ENCODE results near the gene PAWR. TPM values are rescaled to one million over a fixed set of nuclear protein-coding genes. Genes with fewer than 3 reads are reported as not detected.

PAWR gene
- total and polyA plus RNA-seq, 2 experiments from 2014 or later: 149 to 180 TPM

DNA sequence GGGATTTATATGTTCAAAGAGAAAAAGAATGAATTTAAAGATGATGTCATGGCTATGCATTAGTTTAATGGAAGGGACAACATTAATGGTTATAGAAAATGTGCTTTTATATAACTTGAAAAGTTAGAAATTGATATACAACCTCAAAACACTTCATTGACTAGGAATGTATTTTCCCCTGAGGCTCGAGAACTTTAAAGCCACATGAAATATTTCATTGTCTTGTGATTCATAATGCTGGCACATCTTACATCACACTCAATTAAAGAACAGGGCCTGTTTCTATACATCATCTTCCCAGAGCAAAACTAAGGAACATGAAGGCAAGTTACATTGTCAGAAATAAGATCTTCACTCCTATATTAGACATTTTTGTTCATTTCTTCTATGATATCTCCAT, 35.2 kb upstream of the PAWR start:
- H3K4me3 ChIP-seq: no peak overlapping the region
- H3K27ac ChIP-seq (ENCODE audit: low read depth): no peak overlapping the region
- H3K4me2 ChIP-seq: no peak overlapping the region
- Mint-ChIP-seq H3K36me3 (ENCODE audit: low read depth) (no peaks in the 10 kb centered on the region), H3K27ac (no peak overlapping the region), H3K27me3 (ENCODE audit: insufficient read depth, low read depth, poor library complexity) (no peaks in the 10 kb centered on the region), H3K4me1 (no peaks in the 10 kb centered on the region), H3K9me3 (no peaks in the 10 kb centered on the region), H3K4me3 (no peak overlapping the region)
- H3K79me2 ChIP-seq (replicated peaks; ENCODE audit: insufficient read depth): no peaks in the 10 kb centered on the region
- TF ChIP-seq EZH2phosphoT487 (IDR thresholded peaks at IDR 0.05; ENCODE audit: unreplicated experiment): no peak
- H2AFZ ChIP-seq: no peak overlapping the region
- H4K20me1 ChIP-seq (replicated peaks; ENCODE audit: insufficient read depth): no peaks in the 10 kb centered on the region
- no peaks in the 10 kb centered on the region for H3K27me3 ChIP-seq (ENCODE audit: insufficient read depth)
- no peaks in the 10 kb centered on the region for H3K36me3 ChIP-seq (ENCODE audit: insufficient read depth)
- ATAC-seq (no peak), DNase-seq (ENCODE audit: low spot score) (no peak)
- H3K4me1 ChIP-seq (ENCODE audit: insufficient read depth): no peaks in the 10 kb centered on the region
- no peaks in the 10 kb centered on the region for H3F3A ChIP-seq (replicated peaks; ENCODE audit: low read depth)
- no peaks in the 10 kb centered on the region for H3K9me2 ChIP-seq (ENCODE audit: insufficient read depth)

GRCh38 chr12:79717006-79717405, 26.2 kb upstream of the PAWR start:
- Mint-ChIP-seq H3K27me3 (ENCODE audit: insufficient read depth, low read depth, poor library complexity) (no peaks in the 10 kb centered on the region), H3K9me3 (no peaks in the 10 kb centered on the region; the same call in 2 of the 3 replicates), H3K36me3 (ENCODE audit: low read depth) (no peaks in the 10 kb centered on the region), H3K4me3 (no peak overlapping the region), H3K4me1 (no peaks in the 10 kb centered on the region; the same call in 2 of the 3 replicates), H3K27ac (no peak overlapping the region)
- no peak overlapping the region for H3K4me3 ChIP-seq
- no peak overlapping the region for H2AFZ ChIP-seq
- TF ChIP-seq NANOG (IDR thresholded peaks at IDR 0.05; ENCODE audit: borderline replicate concordance) (no peak), ZNF462 (CRISPR knock-in tag; IDR thresholded peaks at IDR 0.05) (no peak)
- ATAC-seq (no peak), DNase-seq (ENCODE audit: low spot score) (no peak)
- no peaks in the 10 kb centered on the region for H3K79me2 ChIP-seq (replicated peaks; ENCODE audit: insufficient read depth)
- no peaks in the 10 kb centered on the region for H3K4me1 ChIP-seq (ENCODE audit: insufficient read depth)
- no peaks in the 10 kb centered on the region for H3F3A ChIP-seq (replicated peaks; ENCODE audit: low read depth)
- no peaks in the 10 kb centered on the region for H3K9me2 ChIP-seq (ENCODE audit: insufficient read depth)
- no peak overlapping the region for H3K4me2 ChIP-seq
- H4K20me1 ChIP-seq (replicated peaks; ENCODE audit: insufficient read depth): no peaks in the 10 kb centered on the region
- H3K36me3 ChIP-seq (ENCODE audit: insufficient read depth): no peaks in the 10 kb centered on the region
- H3K27me3 ChIP-seq (ENCODE audit: insufficient read depth): no peaks in the 10 kb centered on the region
- H3K27ac ChIP-seq (ENCODE audit: low read depth): no peak overlapping the region
